T-cell (primary cell): Measurements from ENCODE around the gene ST8SIA4. TPM values are rescaled to one million over a fixed set of nuclear protein-coding genes. Genes with fewer than 3 reads are reported as not detected.

Source experiments
- ATAC-seq, 4 experiments: fragments of 200-7000 bp in 3 of 4; fragments of 150-1000 bp in 1 of 4; cut with Tn5 transposase; replicated peaks in 1 of 4; 1 replicate in 3 of 4; 2 replicates in 1 of 4; pipeline ENCODE4 v1.10.0; 2021; ENCODE audit warnings: moderate library complexity in 3 of 4, mild to moderate bottlenecking in 2 of 4, moderate number of reproducible peaks in 1 of 4
- CTCF ChIA-PET, 2 donors: fragments of 300-600 bp; sonication (Branson Sonifier 250); formaldehyde crosslinking; loops; one replicate each; lab custom pipeline; 2022; ENCODE audit warnings: antibody characterized with exemption in 2 of 2; lab: Charles Lee
- POLR2A ChIA-PET, 2 donors: fragments of 300-600 bp; sonication (Branson Sonifier 250); formaldehyde crosslinking; loops; one replicate each; lab custom pipeline; 2022; ENCODE audit warnings: antibody characterized with exemption in 2 of 2; lab: Charles Lee
- DNase-seq, 35 experiments: peaks; one replicate each; pipeline versions ENCODE4 v3.0.0 to v3.0.0-alpha.2; 2013 to 2023
- H3K27ac ChIP-seq: one replicate; pipeline ENCODE4 v1.5.1; 2013; ENCODE audit warnings: low read length
- H3K27me3 ChIP-seq, 2 experiments: replicated peaks in 1 of 2; 1 replicate in 1 of 2; 2 replicates in 1 of 2; pipeline versions ENCODE4 v1.6.1 to v1.7.0; 2013; ENCODE audit warnings: low read length in 1 of 2, mixed read lengths in 1 of 2; ENCODE audit not compliant: control insufficient read depth in 2 of 2, insufficient read depth in 2 of 2; ENCODE audit errors: extremely low read depth in 1 of 2
- H3K36me3 ChIP-seq, 2 donors: 1 replicate in 1 of 2; 2 replicates in 1 of 2; pipeline versions ENCODE4 v1.6.1 to v1.7.0; 2013; ENCODE audit warnings: low read length in 1 of 2; ENCODE audit not compliant: control insufficient read depth in 2 of 2, insufficient read depth in 1 of 2; ENCODE audit errors: extremely low read depth in 1 of 2
- H3K4me1 ChIP-seq, 2 experiments: 1 replicate in 1 of 2; 2 replicates in 1 of 2; pipeline versions ENCODE4 v1.6.1 to v1.7.0; 2013; ENCODE audit warnings: low read length in 2 of 2, mixed read lengths in 1 of 2; ENCODE audit not compliant: insufficient read depth in 2 of 2, control insufficient read depth in 1 of 2; ENCODE audit errors: extremely low read depth in 1 of 2
- H3K4me3 ChIP-seq, 2 donors: 1 replicate in 1 of 2; 2 replicates in 1 of 2; pipeline versions ENCODE4 v1.5.1 to v1.7.0; 2013; ENCODE audit warnings: mild to moderate bottlenecking in 2 of 2, low read length in 1 of 2, moderate library complexity in 1 of 2; ENCODE audit not compliant: control insufficient read depth in 1 of 2; ENCODE audit errors: extremely low read depth in 1 of 2
- H3K9me3 ChIP-seq: 2 replicates; pipeline ENCODE4 v1.7.0; 2013
- H3K27ac Mint-ChIP-seq, 2 donors: one replicate each; pipeline ENCODE4 v1.8.0; 2020 to 2021; ENCODE audit warnings: mild to moderate bottlenecking in 2 of 2, mixed read lengths in 2 of 2
- H3K27me3 Mint-ChIP-seq, 2 donors: one replicate each; pipeline ENCODE4 v1.8.0; 2021 to 2022; ENCODE audit warnings: mixed read lengths in 2 of 2
- H3K36me3 Mint-ChIP-seq: one replicate; pipeline ENCODE4 v1.8.0; 2021; ENCODE audit warnings: mixed read lengths
- H3K4me1 Mint-ChIP-seq, 3 donors: one replicate each; pipeline ENCODE4 v1.8.0; 2020 to 2022; ENCODE audit warnings: mixed read lengths in 3 of 3, mild to moderate bottlenecking in 1 of 3
- H3K4me3 Mint-ChIP-seq, 3 donors: one replicate each; pipeline ENCODE4 v1.8.0; 2020 to 2022; ENCODE audit warnings: mild to moderate bottlenecking in 3 of 3, mixed read lengths in 3 of 3, moderate library complexity in 3 of 3
- H3K9me3 Mint-ChIP-seq, 3 donors: one replicate each; pipeline ENCODE4 v1.8.0; 2020 to 2022; ENCODE audit warnings: mixed read lengths in 3 of 3
- WGBS: methylation state at CpG from one replicate; pipeline ENCODE4 v1.1.5; 2013; ENCODE audit warnings: missing lambda C conversion rate; ENCODE audit not compliant: insufficient coverage; 5-methylcytosine and 5-hydroxymethylcytosine counted together
- total RNA-seq, 35 experiments: library from RNA in 6 of 35; stranded (reverse) in 6 of 35; fragments of 120-200 nt in 1 of 35; gene quantifications; one replicate each; pipeline versions ENCODE4 v1.2.1 to v1.2.4 and lab custom pipeline; 2013 to 2026

The ST8SIA4 gene
- total RNA-seq, 5 donors from 2014 or later (not counting 1 experiment from before 2014, with no cell fraction given), result 27.0 to 36.9 (median 28.8) TPM

DNA sequence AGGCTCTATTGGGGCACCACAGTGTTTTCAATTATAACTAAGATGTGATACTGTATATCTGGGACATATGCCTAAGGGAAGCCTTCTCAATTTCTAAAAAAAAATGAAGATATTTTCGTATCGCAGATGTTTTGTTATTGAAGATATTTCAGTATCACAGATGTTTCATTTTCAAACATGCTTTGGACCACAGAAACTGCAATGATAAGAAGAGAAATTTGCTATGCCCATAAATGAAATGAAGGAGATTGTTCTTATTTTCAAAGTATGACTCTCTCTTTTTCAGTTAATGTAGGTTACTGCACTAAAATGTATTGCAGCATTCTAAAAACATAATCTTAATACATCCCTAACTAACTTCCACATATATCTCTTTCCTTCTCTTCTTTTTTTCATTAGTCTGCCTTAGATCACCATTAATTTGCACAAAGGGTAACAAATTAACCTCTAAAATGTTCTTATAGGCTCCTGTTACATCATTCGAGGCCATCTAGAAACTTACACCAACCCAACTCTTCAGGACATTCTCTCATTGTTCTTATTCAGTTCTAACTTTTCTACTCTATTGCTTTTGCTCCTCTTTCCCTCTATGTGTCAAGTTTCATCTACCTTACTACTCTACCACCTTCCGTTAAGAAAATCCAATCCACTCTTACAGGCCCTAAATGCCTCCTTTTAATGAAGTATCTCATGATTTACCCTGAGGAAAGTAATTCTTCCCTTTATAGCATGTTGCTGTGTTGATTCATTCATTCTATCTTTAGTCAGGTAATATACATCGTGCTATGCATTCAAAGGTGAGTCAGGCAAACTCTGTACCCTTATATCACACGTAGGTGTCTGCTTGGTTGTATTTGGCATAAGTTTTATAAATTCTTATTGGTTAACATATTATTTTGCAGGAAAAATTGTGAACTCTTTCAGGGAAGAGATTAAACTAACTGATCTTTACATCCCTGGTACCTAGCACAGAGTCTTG, 70.5 kb downstream of the ST8SIA4 start:
- H3K4me1 Mint-ChIP-seq, result peaks cover 36 to 49% (median 40%) of the 10 kb centered on the region in 3 donors
- H3K36me3 ChIP-seq, result peaks cover 0 to 2% of the 10 kb centered on the region in 2 donors
- POLR2A ChIA-PET, result no interaction called here
- H3K4me1 ChIP-seq, result peaks cover 0 to 8% of the 10 kb centered on the region in 2 experiments
- no peak overlapping the region for H3K4me3 ChIP-seq
- DNase-seq, result no peak
- WGBS, result 72% methylated on average over 1 of the region's 6 CpGs
- H3K9me3 ChIP-seq, result no peaks in the 10 kb centered on the region
- no peaks in the 10 kb centered on the region for H3K27me3 ChIP-seq
- ATAC-seq, result no peak
- no peak overlapping the region for H3K27ac ChIP-seq
- CTCF ChIA-PET, result no interaction called here
- peaks cover 34% of the 10 kb centered on the region for H3K36me3 Mint-ChIP-seq
- H3K9me3 Mint-ChIP-seq, result no peaks in the 10 kb centered on the region
- no peaks in the 10 kb centered on the region for H3K27me3 Mint-ChIP-seq
- H3K4me3 Mint-ChIP-seq, result no peak overlapping the region
- peak overlapping the region in 1 of 2 donors; percentile 1 for H3K27ac Mint-ChIP-seq

DNA sequence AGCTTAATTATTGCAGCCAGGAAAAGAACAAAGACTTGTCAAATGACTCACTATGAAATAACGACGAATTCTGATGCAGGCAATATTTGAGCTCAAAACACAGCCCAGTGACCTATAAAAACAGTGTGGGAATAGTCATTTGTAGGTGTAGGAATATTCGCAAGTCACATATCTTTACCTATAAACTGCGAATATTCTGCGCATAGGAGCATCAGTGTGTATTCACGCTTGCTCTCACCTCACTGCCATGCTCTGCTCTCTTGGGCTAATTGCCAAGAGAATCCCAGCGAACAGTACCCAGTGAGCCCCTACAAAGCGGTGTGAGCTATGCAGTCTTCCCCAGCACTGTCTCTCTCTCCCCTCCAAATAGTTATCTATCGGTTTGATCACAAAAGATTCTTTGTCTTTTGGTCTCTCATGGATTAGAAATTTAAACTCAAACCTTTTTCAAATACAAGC, 74.2 kb downstream of the ST8SIA4 start:
- H3K36me3 Mint-ChIP-seq, result peaks cover 22% of the 10 kb centered on the region
- no peak overlapping the region for H3K27ac Mint-ChIP-seq
- no peaks in the 10 kb centered on the region for H3K27me3 ChIP-seq
- H3K4me3 Mint-ChIP-seq, result no peak overlapping the region
- H3K9me3 Mint-ChIP-seq, result no peaks in the 10 kb centered on the region
- H3K4me3 ChIP-seq, result no peak overlapping the region
- peaks cover 20 to 45% (median 40%) of the 10 kb centered on the region in 3 donors for H3K4me1 Mint-ChIP-seq
- WGBS, result 96% methylated on average over 4 of the region's 9 CpGs
- no peaks in the 10 kb centered on the region for H3K27me3 Mint-ChIP-seq
- DNase-seq, result no peak
- ChIA-PET CTCF (interaction anchor here in 1 of 2 donors (1.1 kb wide), 2 partner anchors 29 to 72 kb away, joined by 3 to 4 read pairs; no protein-coding TSS in a partner anchor), POLR2A (interaction anchor here in 1 of 2 donors (0.5 to 0.6 kb wide), 2 partner anchors 175 to 209 kb away, joined by 3 read pairs; no protein-coding TSS in a partner anchor)
- ATAC-seq, result no peak
- H3K4me1 ChIP-seq, result peaks cover 0 to 8% of the 10 kb centered on the region in 2 experiments
- H3K36me3 ChIP-seq, result no peaks in the 10 kb centered on the region
- no peaks in the 10 kb centered on the region for H3K9me3 ChIP-seq
- no peak overlapping the region for H3K27ac ChIP-seq

DNA sequence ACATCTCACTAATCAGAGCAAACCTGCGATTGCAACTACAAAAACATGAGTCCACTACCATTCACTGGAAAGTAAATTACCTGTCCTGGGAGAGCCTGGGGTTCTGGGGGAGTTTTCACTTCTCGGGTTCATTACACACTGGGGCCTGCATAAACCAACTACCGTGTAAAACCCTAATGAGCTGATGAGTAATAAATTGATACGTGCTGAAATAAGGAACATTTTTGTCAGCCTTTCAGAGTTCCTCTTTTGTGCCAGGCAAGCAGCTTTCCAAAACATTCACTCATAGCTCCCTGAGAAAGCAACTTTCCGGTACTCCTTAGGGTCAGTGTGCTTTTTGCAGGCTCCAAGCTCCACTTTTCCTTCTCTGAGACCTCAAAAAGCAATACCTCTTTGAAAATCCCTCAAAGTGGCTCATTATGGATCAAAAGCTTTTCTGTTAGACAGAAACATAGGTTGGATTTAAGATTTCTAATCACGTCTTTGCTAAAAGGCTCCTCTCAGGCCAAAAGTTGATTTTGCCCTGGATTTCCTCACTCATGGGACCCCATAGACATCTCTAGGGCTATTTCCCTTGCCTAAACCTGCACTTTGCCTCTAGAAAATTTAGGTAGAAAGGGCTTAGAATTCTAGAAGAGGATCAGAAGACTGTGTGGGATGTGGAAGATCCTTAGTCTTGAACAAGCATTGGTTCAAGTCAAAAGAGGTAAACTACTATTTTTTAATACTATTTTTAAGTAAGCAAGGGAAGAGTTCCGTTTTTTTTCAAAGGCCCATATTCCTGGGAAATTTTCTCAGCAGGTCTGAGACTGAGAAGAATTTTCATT, 74.8 kb downstream of the ST8SIA4 start:
- Histone ChIP-seq H3K27me3 (no peaks in the 10 kb centered on the region), H3K9me3 (no peaks in the 10 kb centered on the region), H3K27ac (no peak overlapping the region), H3K4me1 (peaks cover 0 to 8% of the 10 kb centered on the region in 2 experiments), H3K4me3 (no peak overlapping the region), H3K36me3 (no peaks in the 10 kb centered on the region)
- H3K4me1 Mint-ChIP-seq, result peaks cover 20 to 45% (median 43%) of the 10 kb centered on the region in 3 donors
- CTCF ChIA-PET, result interaction anchor here (0.6 to 1.1 kb wide), 3 partner anchors 29 to 103 kb away, joined by 3 to 4 read pairs (median 3); no protein-coding TSS in a partner anchor
- WGBS, result no CpG with 5 or more reads among the region's 7 CpGs
- POLR2A ChIA-PET, result interaction anchor here in 1 of 2 donors (0.6 kb wide), 1 partner anchor 208 kb away, joined by 3 read pairs; no protein-coding TSS in a partner anchor
- DNase-seq (no peak), ATAC-seq (no peak)
- peak overlapping the region; percentile 34 to 61 for H3K27ac Mint-ChIP-seq
- H3K9me3 Mint-ChIP-seq, result no peaks in the 10 kb centered on the region
- H3K36me3 Mint-ChIP-seq, result peaks cover 25% of the 10 kb centered on the region
- H3K27me3 Mint-ChIP-seq, result no peaks in the 10 kb centered on the region
- peak overlapping the region in 1 of 3 donors; percentile 21 for H3K4me3 Mint-ChIP-seq

DNA sequence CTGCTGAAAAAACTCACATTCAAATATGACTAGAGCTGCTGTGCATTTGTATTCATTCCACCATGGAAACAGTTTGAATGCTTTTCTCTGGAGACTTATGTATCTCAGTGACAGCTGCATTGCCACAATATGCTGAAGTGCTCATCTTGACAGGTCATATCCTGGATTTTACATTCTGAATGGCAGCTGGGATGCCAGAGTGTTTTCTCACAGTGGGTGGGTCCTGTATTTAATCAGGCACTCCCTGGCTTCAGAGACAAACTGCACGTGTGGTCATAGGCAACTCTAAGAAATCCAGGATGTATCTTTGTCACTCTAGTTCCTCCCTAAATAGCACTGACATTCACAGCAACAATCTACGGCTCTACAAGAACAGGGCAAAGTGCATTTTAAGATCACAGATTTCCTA, 75.6 kb downstream of the ST8SIA4 start:
- H3K4me1 Mint-ChIP-seq, result peaks cover 15 to 37% (median 37%) of the 10 kb centered on the region in 3 donors
- Histone ChIP-seq H3K4me3 (no peak overlapping the region), H3K27ac (no peak overlapping the region), H3K27me3 (no peaks in the 10 kb centered on the region), H3K4me1 (peaks cover 0 to 8% of the 10 kb centered on the region in 2 experiments), H3K36me3 (no peaks in the 10 kb centered on the region), H3K9me3 (no peaks in the 10 kb centered on the region)
- WGBS, result 57% methylated on average over 2 of the region's 2 CpGs
- peak overlapping the region; percentile 34 to 61 for H3K27ac Mint-ChIP-seq
- H3K36me3 Mint-ChIP-seq, result peaks cover 19% of the 10 kb centered on the region
- ATAC-seq (no peak), DNase-seq (no peak)
- H3K27me3 Mint-ChIP-seq, result no peaks in the 10 kb centered on the region
- no peaks in the 10 kb centered on the region for H3K9me3 Mint-ChIP-seq
- POLR2A ChIA-PET, result no interaction called here
- no peak overlapping the region for H3K4me3 Mint-ChIP-seq
- CTCF ChIA-PET, result no interaction called here

DNA sequence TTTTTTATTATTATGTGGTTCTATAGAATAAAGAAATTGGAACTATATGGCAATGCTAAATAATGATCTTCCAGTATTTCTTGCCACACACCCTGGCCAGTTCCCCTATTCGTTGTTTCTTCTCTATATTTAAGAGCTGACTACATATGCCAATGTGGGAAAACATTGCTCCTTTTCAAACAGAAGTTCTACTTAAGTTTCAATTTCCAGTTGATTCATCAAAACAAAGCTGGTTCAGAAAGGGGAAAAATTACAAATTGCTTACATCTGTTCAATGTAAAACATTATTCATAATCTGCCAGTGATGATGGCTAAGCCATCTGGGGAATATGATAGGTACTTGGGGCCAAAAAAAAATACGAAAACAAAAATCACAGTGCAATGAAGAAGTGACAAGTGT, 76.9 kb downstream of the ST8SIA4 start:
- DNase-seq (no peak), ATAC-seq (no peak)
- no peaks in the 10 kb centered on the region for H3K27me3 ChIP-seq
- WGBS, result no CpG with 5 or more reads among the region's 2 CpGs
- peaks cover 14% of the 10 kb centered on the region for H3K36me3 Mint-ChIP-seq
- H3K9me3 ChIP-seq, result no peaks in the 10 kb centered on the region
- POLR2A ChIA-PET, result interaction anchor here in 1 of 2 donors (0.7 kb wide), 2 partner anchors 212 to 226 kb away, joined by 3 read pairs; no protein-coding TSS in a partner anchor
- peaks cover 17 to 41% (median 37%) of the 10 kb centered on the region in 3 donors for H3K4me1 Mint-ChIP-seq
- H3K27ac Mint-ChIP-seq, result peak overlapping the region; percentile 0 to 77
- no peak overlapping the region for H3K4me3 Mint-ChIP-seq
- H3K27ac ChIP-seq, result no peak overlapping the region
- H3K27me3 Mint-ChIP-seq, result no peaks in the 10 kb centered on the region
- no peaks in the 10 kb centered on the region for H3K36me3 ChIP-seq
- CTCF ChIA-PET, result no interaction called here
- no peaks in the 10 kb centered on the region for H3K9me3 Mint-ChIP-seq
- H3K4me3 ChIP-seq, result no peak overlapping the region
- peaks cover 0 to 8% of the 10 kb centered on the region in 2 experiments for H3K4me1 ChIP-seq

DNA sequence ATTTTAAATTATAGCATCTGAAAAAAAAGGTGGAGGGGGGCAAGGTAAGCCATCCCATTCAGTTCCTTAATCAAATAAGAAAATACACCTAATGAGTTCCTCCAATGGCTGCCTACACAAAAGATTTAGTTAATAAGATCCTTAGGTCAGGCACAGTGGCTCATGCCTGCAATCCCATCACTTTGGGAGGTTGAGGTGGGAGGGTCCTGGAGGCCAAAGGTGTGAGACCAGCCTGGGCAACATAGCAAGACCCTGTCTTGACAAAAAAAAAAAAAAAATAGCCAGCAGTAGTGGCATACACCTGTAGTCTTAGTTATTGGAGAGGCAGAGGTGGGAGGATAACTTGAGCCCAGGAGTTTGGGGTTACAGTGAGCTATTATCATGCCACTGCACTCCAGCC, 78.4 kb downstream of the ST8SIA4 start:
- Histone ChIP-seq H3K27me3 (no peaks in the 10 kb centered on the region), H3K36me3 (no peaks in the 10 kb centered on the region), H3K27ac (no peak overlapping the region), H3K4me1 (peaks cover 0 to 8% of the 10 kb centered on the region in 2 experiments), H3K9me3 (no peaks in the 10 kb centered on the region), H3K4me3 (no peak overlapping the region)
- ChIA-PET POLR2A (interaction anchor here in 1 of 2 donors (1.1 kb wide), 1 partner anchor 13 kb away, joined by 4 read pairs; no protein-coding TSS in a partner anchor), CTCF (no interaction called here)
- no peak overlapping the region for H3K27ac Mint-ChIP-seq
- no peaks in the 10 kb centered on the region for H3K27me3 Mint-ChIP-seq
- no peak overlapping the region for H3K4me3 Mint-ChIP-seq
- peaks cover 30 to 53% (median 50%) of the 10 kb centered on the region in 3 donors for H3K4me1 Mint-ChIP-seq
- ATAC-seq (no peak), DNase-seq (no peak)
- H3K9me3 Mint-ChIP-seq, result no peaks in the 10 kb centered on the region
- peaks cover 20% of the 10 kb centered on the region for H3K36me3 Mint-ChIP-seq
